Panc1 (cell line): ENCODE measurements around the gene LHFPL3.
"Not testable (repeated sequence)": the region's sequence is repeated elsewhere in the genome, so short reads cannot be mapped to it uniquely, and the experiment has no call there.

Experiments used
- CTCF ChIP-seq: fragments of 450-650 bp; IDR thresholded peaks from 2 replicates; pipeline ENCODE4 v1.5.1; 2017; ENCODE audit warnings: mild to moderate bottlenecking
- POLR2AphosphoS5 ChIP-seq: IDR thresholded peaks from 2 replicates; pipeline ENCODE4 v1.6.1; 2012; ENCODE audit warnings: mild to moderate bottlenecking, low read depth, low read length, moderate library complexity
- SIN3A ChIP-seq: IDR thresholded peaks from 2 replicates; pipeline ENCODE4 v1.6.1; 2012; ENCODE audit warnings: low read depth, mild to moderate bottlenecking, low read length, moderate library complexity, borderline replicate concordance; ENCODE audit not compliant: insufficient read depth
- TF ChIP-seq, protein P1 (sequence below), 2 experiments: IDR thresholded peaks; 2 replicates each; pipeline ENCODE4 v1.6.1; 2011 to 2012; ENCODE audit warnings: low read depth in 2 of 2, control low read depth in 1 of 2, low read length in 1 of 2, mild to moderate bottlenecking in 1 of 2, moderate library complexity in 1 of 2; ENCODE audit not compliant: insufficient read depth in 1 of 2

DNA sequence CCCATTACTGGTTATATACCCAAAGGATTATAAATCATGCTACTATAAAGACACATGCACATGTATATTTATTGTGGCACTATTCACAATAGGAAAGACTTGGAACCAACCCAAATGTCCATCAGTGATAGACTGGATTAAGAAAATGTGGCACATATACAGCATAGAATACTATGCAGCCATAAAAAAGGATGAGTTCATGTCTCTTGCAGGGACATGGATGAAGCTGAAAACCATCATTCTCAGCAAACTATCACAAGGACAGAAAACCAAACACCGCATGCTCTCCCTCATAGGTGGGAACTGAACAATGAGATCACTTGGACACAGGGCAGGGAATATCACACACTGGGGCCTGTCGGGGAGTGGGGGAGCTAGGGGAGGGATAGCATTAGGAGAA lies 392.6 kb downstream of the LHFPL3 start:
- not testable (repeated sequence) for TF ChIP-seq CTCF, SIN3A, POLR2AphosphoS5
- TF ChIP-seq, protein P1, sequence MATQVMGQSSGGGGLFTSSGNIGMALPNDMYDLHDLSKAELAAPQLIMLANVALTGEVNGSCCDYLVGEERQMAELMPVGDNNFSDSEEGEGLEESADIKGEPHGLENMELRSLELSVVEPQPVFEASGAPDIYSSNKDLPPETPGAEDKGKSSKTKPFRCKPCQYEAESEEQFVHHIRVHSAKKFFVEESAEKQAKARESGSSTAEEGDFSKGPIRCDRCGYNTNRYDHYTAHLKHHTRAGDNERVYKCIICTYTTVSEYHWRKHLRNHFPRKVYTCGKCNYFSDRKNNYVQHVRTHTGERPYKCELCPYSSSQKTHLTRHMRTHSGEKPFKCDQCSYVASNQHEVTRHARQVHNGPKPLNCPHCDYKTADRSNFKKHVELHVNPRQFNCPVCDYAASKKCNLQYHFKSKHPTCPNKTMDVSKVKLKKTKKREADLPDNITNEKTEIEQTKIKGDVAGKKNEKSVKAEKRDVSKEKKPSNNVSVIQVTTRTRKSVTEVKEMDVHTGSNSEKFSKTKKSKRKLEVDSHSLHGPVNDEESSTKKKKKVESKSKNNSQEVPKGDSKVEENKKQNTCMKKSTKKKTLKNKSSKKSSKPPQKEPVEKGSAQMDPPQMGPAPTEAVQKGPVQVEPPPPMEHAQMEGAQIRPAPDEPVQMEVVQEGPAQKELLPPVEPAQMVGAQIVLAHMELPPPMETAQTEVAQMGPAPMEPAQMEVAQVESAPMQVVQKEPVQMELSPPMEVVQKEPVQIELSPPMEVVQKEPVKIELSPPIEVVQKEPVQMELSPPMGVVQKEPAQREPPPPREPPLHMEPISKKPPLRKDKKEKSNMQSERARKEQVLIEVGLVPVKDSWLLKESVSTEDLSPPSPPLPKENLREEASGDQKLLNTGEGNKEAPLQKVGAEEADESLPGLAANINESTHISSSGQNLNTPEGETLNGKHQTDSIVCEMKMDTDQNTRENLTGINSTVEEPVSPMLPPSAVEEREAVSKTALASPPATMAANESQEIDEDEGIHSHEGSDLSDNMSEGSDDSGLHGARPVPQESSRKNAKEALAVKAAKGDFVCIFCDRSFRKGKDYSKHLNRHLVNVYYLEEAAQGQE (IDR thresholded peaks at IDR 0.05; ENCODE audit: insufficient read depth in 1 of 2, low read depth in 2 of 2, low read length in 1 of 2) = not testable (repeated sequence)
